Endothelial cell of umbilical vein (primary cell): ENCODE results near the gene ZNF346. TPM values are rescaled to one million over a fixed set of nuclear protein-coding genes. Genes with fewer than 3 reads are reported as not detected.

Experiments used
- BruUV-seq: library from RNA; stranded (reverse); fragments of 400-500 nt; replicated peaks from 2 replicates; lab custom pipeline; 2021; lab: Mats Ljungman, UMichigan
- CTCF ChIA-PET: fragments of 300-600, 350-600 bp; sonication (Branson Sonifier 250); formaldehyde crosslinking; loops from one replicate; lab custom pipeline; 2021; ENCODE audit warnings: antibody characterized with exemption, inconsistent platforms; lab: Charles Lee
- POLR2A ChIA-PET: fragments of 300-600, 350-600 bp; sonication (Branson Sonifier 250); formaldehyde crosslinking; loops from one replicate; lab custom pipeline; 2021; ENCODE audit warnings: antibody characterized with exemption, inconsistent platforms; lab: Charles Lee
- DNase-seq: peaks from one replicate; pipeline ENCODE4 v3.0.0-alpha.2; 2011; ENCODE audit warnings: low read depth, low spot score
- FAIRE-seq: peaks from 2 replicates; lab custom pipeline; 2011; peaks lifted over from hg19 to GRCh38; lab: Jason Lieb, UNC
- H2AFZ ChIP-seq: 2 replicates; pipeline ENCODE4 v1.6.0; 2012; ENCODE audit warnings: low read depth, low read length, control low read depth, inconsistent platforms
- H3K27ac ChIP-seq: 2 replicates; pipeline ENCODE4 v1.5.1; 2011; ENCODE audit warnings: low read depth, mild to moderate bottlenecking, control low read depth, low read length, moderate library complexity; ENCODE audit not compliant: insufficient read depth
- H3K27me3 ChIP-seq, 2 experiments: 2 replicates each; pipeline versions ENCODE4 v1.6.0 to v1.6.1; 2011; ENCODE audit warnings: low read length in 2 of 2, mixed read lengths in 1 of 2; ENCODE audit not compliant: control insufficient read depth in 2 of 2, insufficient read depth in 2 of 2
- H3K36me3 ChIP-seq, 2 experiments: 2 replicates in 1 of 2; 3 replicates in 1 of 2; pipeline ENCODE4 v1.5.1; 2011; ENCODE audit warnings: low read length in 2 of 2, mild to moderate bottlenecking in 1 of 2, moderate library complexity in 1 of 2; ENCODE audit not compliant: control insufficient read depth in 2 of 2, insufficient read depth in 2 of 2; ENCODE audit errors: extremely low read depth in 1 of 2
- H3K4me1 ChIP-seq: 3 replicates; pipeline ENCODE4 v1.5.1; 2011; ENCODE audit warnings: mild to moderate bottlenecking, low read length; ENCODE audit not compliant: control insufficient read depth, insufficient read depth; ENCODE audit errors: extremely low read depth
- H3K4me2 ChIP-seq: 2 replicates; pipeline ENCODE4 v1.6.1; 2011; ENCODE audit warnings: low read length, control low read depth, mixed read lengths; ENCODE audit not compliant: insufficient read depth
- H3K4me3 ChIP-seq, 3 experiments: fragments of 200-600 bp in 1 of 3; sonication (generic), shearing (Covaris generic) in 1 of 3; replicated peaks in 1 of 3; 2 replicates each; pipeline ENCODE4 v1.5.1; 2011 to 2016; ENCODE audit warnings: control low read depth in 3 of 3, low read length in 3 of 3, mild to moderate bottlenecking in 2 of 3, inconsistent platforms in 1 of 3, low read depth in 1 of 3, moderate library complexity in 1 of 3; ENCODE audit not compliant: insufficient read depth in 1 of 3
- H3K79me2 ChIP-seq: 2 replicates; pipeline ENCODE4 v1.6.0; 2012; ENCODE audit warnings: low read length, inconsistent platforms; ENCODE audit not compliant: control insufficient read depth, insufficient read depth
- H3K9ac ChIP-seq: replicated peaks from 2 replicates; pipeline ENCODE3; 2011; ENCODE audit warnings: low read length, control low read depth; ENCODE audit not compliant: insufficient read depth; ENCODE audit errors: extremely low read depth
- H3K9me1 ChIP-seq: replicated peaks from 3 replicates; pipeline ENCODE4 v1.6.0; 2011; ENCODE audit warnings: mild to moderate bottlenecking, low read length; ENCODE audit not compliant: control insufficient read depth, insufficient read depth; ENCODE audit errors: extremely low read depth
- H3K9me3 ChIP-seq: replicated peaks from 2 replicates; pipeline ENCODE4 v1.5.1; 2012; ENCODE audit warnings: low read length, inconsistent platforms; ENCODE audit not compliant: control insufficient read depth, insufficient read depth
- H4K20me1 ChIP-seq: replicated peaks from 2 replicates; pipeline ENCODE3; 2011; ENCODE audit warnings: mild to moderate bottlenecking, low read length; ENCODE audit not compliant: control insufficient read depth, insufficient read depth; ENCODE audit errors: extremely low read depth
- CTCF ChIP-seq, 2 donors: IDR thresholded peaks; 1 replicate in 1 of 2; 2 replicates in 1 of 2; pipeline ENCODE4 v1.5.1; 2011; ENCODE audit warnings: low read length in 2 of 2, mild to moderate bottlenecking in 2 of 2, moderate library complexity in 2 of 2, control low read depth in 1 of 2, inconsistent platforms in 1 of 2, low read depth in 1 of 2; ENCODE audit not compliant: insufficient read depth in 1 of 2; ENCODE audit errors: extremely low read depth in 1 of 2
- EZH2 ChIP-seq: IDR thresholded peaks from 2 replicates; pipeline ENCODE4 v1.6.1; 2012; ENCODE audit warnings: borderline replicate concordance, low read depth, mild to moderate bottlenecking, moderate library complexity, low read length, inconsistent platforms; ENCODE audit not compliant: severe bottlenecking
- FOS ChIP-seq: IDR thresholded peaks from 2 replicates; pipeline ENCODE4 v1.6.1; 2011; ENCODE audit warnings: mild to moderate bottlenecking, low read length, moderate library complexity, borderline replicate concordance; ENCODE audit not compliant: insufficient read depth
- GATA2 ChIP-seq: IDR thresholded peaks from 2 replicates; pipeline ENCODE4 v1.7.0; 2011; ENCODE audit warnings: low read depth, mild to moderate bottlenecking, moderate library complexity, mixed read lengths, low read length; ENCODE audit not compliant: insufficient read length, insufficient read depth
- JUN ChIP-seq: IDR thresholded peaks from 2 replicates; pipeline ENCODE4 v1.6.1; 2011; ENCODE audit warnings: borderline replicate concordance, low read depth; ENCODE audit not compliant: insufficient read length, insufficient read depth
- MAX ChIP-seq: IDR thresholded peaks from 2 replicates; pipeline ENCODE4 v1.6.1; 2011; ENCODE audit not compliant: insufficient read depth, insufficient read length
- MYC ChIP-seq: IDR thresholded peaks from one replicate; pipeline ENCODE4 v1.6.1; 2011; ENCODE audit warnings: mild to moderate bottlenecking, low read depth, low read length
- POLR2A ChIP-seq: IDR thresholded peaks from 2 replicates; pipeline ENCODE4 v1.6.1; 2012; ENCODE audit warnings: low read depth, mild to moderate bottlenecking, control low read depth, low read length
- POLR2AphosphoS5 ChIP-seq: IDR thresholded peaks from 2 replicates; pipeline ENCODE4 v1.6.1; 2012; ENCODE audit warnings: low read depth, mild to moderate bottlenecking, control low read depth, low read length, moderate library complexity; ENCODE audit not compliant: insufficient read depth
- dilution Hi-C: fragments of 300-500 bp; cut with MboI; formaldehyde crosslinking; loops from one replicate; pipeline ENCODE4 v1.15.0; 2019; ENCODE audit warnings: low sequenced_read_pairs; ENCODE audit not compliant: extremely low pct_ligation_motif_present
- intact Hi-C: fragments of 100-400 bp; cut with micrococcal nuclease; formaldehyde crosslinking; loops from one replicate; pipeline ENCODE4 v1.10.0; 2022
- polyA plus RNA-seq, 4 experiments: library from polyadenylated mRNA; depleted of rRNA in 3 of 4; stranded (reverse) in 3 of 4; unstranded in 1 of 4; fragments of >200 nt; gene quantifications; 2 replicates each; pipeline versions ENCODE4 v1.2.1 to v1.2.3, GENCODE V29; 2011 to 2012; ENCODE audit warnings: missing spikeins in 1 of 4
- total RNA-seq: library from RNA; stranded (reverse); gene quantifications from 2 replicates; pipeline ENCODE4 v1.2.3, GENCODE V29; 2021

The ZNF346 gene
- total and polyA plus RNA-seq, 2 donors (not counting 3 experiments of a cell fraction or from before 2014, with no cell fraction given): 25.3 to 35.2 TPM

GRCh38 chr5:177126771-177127170, 104.3 kb downstream of the ZNF346 start:
- DNase-seq (no peak), FAIRE-seq (no peak)
- H3K36me3 ChIP-seq: no peaks in the 10 kb centered on the region
- H3K9me3 ChIP-seq: no peaks in the 10 kb centered on the region
- TF ChIP-seq POLR2AphosphoS5: no peak
- no peak for TF ChIP-seq POLR2A
- no peak for TF ChIP-seq MAX
- TF ChIP-seq EZH2: no peak
- no peak for TF ChIP-seq MYC
- TF ChIP-seq FOS: no peak
- no peak for TF ChIP-seq GATA2
- TF ChIP-seq CTCF (IDR thresholded peaks at IDR 0.05; ENCODE audit: extremely low read depth in 1 of 2, insufficient read depth in 1 of 2, low read depth in 1 of 2, low read length in 2 of 2): no peak
- no peak for TF ChIP-seq JUN
- dilution Hi-C loops: no loop called here
- no peaks in the 10 kb centered on the region for H3K27me3 ChIP-seq
- H2AFZ ChIP-seq: no peak overlapping the region
- POLR2A ChIA-PET: no interaction called here
- peaks cover 11% of the 10 kb centered on the region for H3K4me1 ChIP-seq
- no peak overlapping the region for H3K4me2 ChIP-seq
- H4K20me1 ChIP-seq: no peaks in the 10 kb centered on the region
- intact Hi-C loops: no loop called here
- no peak overlapping the region for H3K4me3 ChIP-seq
- no peak overlapping the region for H3K9ac ChIP-seq
- H3K27ac ChIP-seq: no peak overlapping the region
- CTCF ChIA-PET: interaction anchor here (0.7 to 1.9 kb wide), 6 partner anchors 10 to 264 kb away, joined by 3 to 6 read pairs (median 4); no protein-coding TSS in a partner anchor
- no peaks in the 10 kb centered on the region for H3K79me2 ChIP-seq
- no TSS peak for BruUV-seq
- H3K9me1 ChIP-seq: no peaks in the 10 kb centered on the region
